ENCODE measurements around the gene LMO7. TPM values are rescaled to one million over a fixed set of nuclear protein-coding genes. Genes with fewer than 3 reads are reported as not detected.

LMO7 gene
- total and polyA plus RNA-seq, 2 of the 4 experiments (the other 2 are of a cell fraction) = 266 to 367 TPM

- H2BK20ac ChIP-seq (ENCODE audit: low read depth, low read length) = no peak overlapping the region
- WGBS, 2 experiments (ENCODE audit: extremely low coverage in 2 of 2, insufficient read length in 1 of 2) = no CpG with 5 or more reads among the region's 2 CpGs
- peaks cover 56% of the 10 kb centered on the region; the same call in 1 of the 2 replicates for H4K20me1 ChIP-seq (ENCODE audit: insufficient read depth, low read length)
- intact Hi-C loops (cut with micrococcal nuclease) (no loop called here), in situ Hi-C loops (cut with MboI; ENCODE audit: low sequenced_read_pairs) (no loop called here), dilution Hi-C loops (cut with HindIII; ENCODE audit: low sequenced_read_pairs, unreplicated experiment) (no loop called here)
- no peak overlapping the region for H2AK5ac ChIP-seq (ENCODE audit: low read depth, low read length)
- no peak overlapping the region for H2AFZ ChIP-seq (replicated peaks; ENCODE audit: low read length, poor library complexity)
- ChIA-PET POLR2A (ENCODE audit: unreplicated experiment) (no interaction called here), CTCF (no interaction called here)
- no peak for ATAC-seq (ENCODE audit: low read depth)
- peaks cover 23% of the 10 kb centered on the region for H3K9me1 ChIP-seq (ENCODE audit: insufficient read depth, low read length)
- H3K4ac ChIP-seq (ENCODE audit: low read depth, low read length) = no peak overlapping the region
- H4K91ac ChIP-seq (ENCODE audit: insufficient read depth, low read depth, low read length) = no peak overlapping the region
- H3K23ac ChIP-seq (ENCODE audit: low read depth, low read length) = no peak overlapping the region
- H4K5ac ChIP-seq (ENCODE audit: low read depth, low read length) = no peak overlapping the region
- BruUV-seq (replicated peaks) = no TSS peak
- no peak overlapping the region for H3K4me3 ChIP-seq (ENCODE audit: insufficient read depth, low read depth, low read length)
- H3K18ac ChIP-seq (ENCODE audit: low read depth, low read length) = no peak overlapping the region
- no peak overlapping the region for H2AK9ac ChIP-seq (replicated peaks; ENCODE audit: low read depth, low read length, poor library complexity)
- H4K8ac ChIP-seq (ENCODE audit: low read depth in 2 of 2, low read length in 2 of 2) = no peak overlapping the region
- H3K9me3 ChIP-seq (ENCODE audit: control insufficient read depth, insufficient read depth, low read length) = no peaks in the 10 kb centered on the region
- no peaks in the 10 kb centered on the region for H3K27me3 ChIP-seq (ENCODE audit: control insufficient read depth, insufficient read depth, low read length)
- H2BK120ac ChIP-seq (ENCODE audit: low read depth, low read length) = no peak overlapping the region
- no peak overlapping the region for H3K14ac ChIP-seq (replicated peaks; ENCODE audit: low read depth, low read length)
- peaks cover 27% of the 10 kb centered on the region for H3K36me3 ChIP-seq (ENCODE audit: control insufficient read depth, insufficient read depth, low read length)
- H3K27ac ChIP-seq (ENCODE audit: insufficient read depth, low read length) = no peak overlapping the region
- no peak overlapping the region for H3K4me2 ChIP-seq (ENCODE audit: low read depth, low read length)
- peaks cover 6% of the 10 kb centered on the region for H3K4me1 ChIP-seq (ENCODE audit: control insufficient read depth, insufficient read depth, low read length)
- no peak overlapping the region for H2BK15ac ChIP-seq (ENCODE audit: low read depth, low read length)
- H3K9ac ChIP-seq (ENCODE audit: low read depth, low read length) = no peak overlapping the region
- H3K79me1 ChIP-seq (ENCODE audit: low read depth in 1 of 2, low read length in 2 of 2) = peaks cover 53 to 74% of the 10 kb centered on the region in 2 experiments
- no peak for DNase-seq
- H2BK5ac ChIP-seq (ENCODE audit: low read depth, low read length, poor library complexity, severe bottlenecking) = no peak overlapping the region
- no peak overlapping the region for H3K56ac ChIP-seq (ENCODE audit: extremely low read depth, insufficient read depth, low read length)
- TF ChIP-seq MXI1 (IDR thresholded peaks at IDR 0.05; ENCODE audit: borderline replicate concordance, low read depth, low read length) (no peak), FOS (IDR thresholded peaks at IDR 0.05; ENCODE audit: low read depth, low read length) (no peak), CEBPB (IDR thresholded peaks at IDR 0.05; ENCODE audit: low read depth, low read length) (no peak)
Observed at GRCh38 chr13:75825594-75825993, 189.5 kb downstream of the LMO7 start.
